Measurements from ENCODE around the gene TMOD1. TPM values are rescaled to one million over a fixed set of nuclear protein-coding genes. Genes with fewer than 3 reads are reported as not detected.

Gene TMOD1
- total and polyA plus RNA-seq, 9 of the 15 experiments (the other 6 are each of a cell fraction or from before 2014, with no cell fraction given) = 7.1 to 41.2 (median 14.2) TPM

DNA sequence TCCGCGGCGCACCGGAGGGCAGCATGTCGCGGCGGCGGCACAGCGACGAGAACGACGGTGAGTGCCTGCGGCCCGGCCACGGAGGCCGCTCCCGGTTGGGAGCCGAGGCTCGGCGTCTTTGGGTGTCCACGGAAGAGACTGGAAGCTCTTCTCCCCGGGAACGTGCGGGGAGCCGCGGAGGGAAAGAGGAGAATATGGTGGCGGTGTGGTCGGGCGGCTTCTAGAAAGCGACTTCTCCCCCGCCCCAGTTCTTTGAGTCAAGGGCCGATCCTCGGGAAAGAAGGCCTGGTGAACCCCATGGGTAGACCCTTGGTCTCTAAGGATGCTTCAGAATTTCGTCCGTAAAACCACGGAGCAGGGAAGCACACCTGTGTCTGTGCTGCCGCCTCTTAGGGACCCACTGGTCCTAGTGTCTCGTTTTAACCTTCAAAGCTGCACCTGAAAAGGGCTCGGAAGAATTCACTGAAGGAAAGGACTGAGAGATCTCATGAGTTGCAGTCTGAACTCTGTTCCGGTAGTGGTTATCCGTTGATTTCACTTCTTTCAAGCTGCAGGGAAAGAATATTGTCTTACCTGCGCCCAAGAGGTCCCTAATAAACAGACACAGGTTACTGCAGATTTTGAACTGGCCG is 132.5 kb downstream of the TMOD1 start (continued):
- TF ChIP-seq, protein P1, sequence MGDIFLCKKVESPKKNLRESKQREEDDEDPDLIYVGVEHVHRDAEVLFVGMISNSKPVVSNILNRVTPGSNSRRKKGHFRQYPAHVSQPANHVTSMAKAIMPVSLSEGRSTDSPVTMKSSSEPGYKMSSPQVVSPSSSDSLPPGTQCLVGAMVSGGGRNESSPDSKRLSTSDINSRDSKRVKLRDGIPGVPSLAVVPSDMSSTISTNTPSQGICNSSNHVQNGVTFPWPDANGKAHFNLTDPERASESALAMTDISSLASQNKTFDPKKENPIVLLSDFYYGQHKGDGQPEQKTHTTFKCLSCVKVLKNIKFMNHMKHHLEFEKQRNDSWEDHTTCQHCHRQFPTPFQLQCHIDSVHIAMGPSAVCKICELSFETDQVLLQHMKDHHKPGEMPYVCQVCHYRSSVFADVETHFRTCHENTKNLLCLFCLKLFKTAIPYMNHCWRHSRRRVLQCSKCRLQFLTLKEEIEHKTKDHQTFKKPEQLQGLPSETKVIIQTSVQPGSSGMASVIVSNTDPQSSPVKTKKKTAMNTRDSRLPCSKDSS (IDR thresholded peaks at IDR 0.05; ENCODE audit: low read depth, partially characterized antibody) = no peak
- TF ChIP-seq ZNF551 (CRISPR knock-in tag; IDR thresholded peaks at IDR 0.05) (no peak), FOXK1 (CRISPR knock-in tag; IDR thresholded peaks at IDR 0.05; ENCODE audit: borderline replicate concordance) (no peak), MEIS2 (IDR thresholded peaks at IDR 0.05; ENCODE audit: partially characterized antibody) (no peak), HDAC8 (tag; IDR thresholded peaks at IDR 0.05) (no peak), ZNF589 (CRISPR knock-in tag; IDR thresholded peaks at IDR 0.05; ENCODE audit: low read depth) (no peak), ELF2 (CRISPR knock-in tag; IDR thresholded peaks at IDR 0.05) (no peak)
- TF ChIP-seq, protein P2, sequence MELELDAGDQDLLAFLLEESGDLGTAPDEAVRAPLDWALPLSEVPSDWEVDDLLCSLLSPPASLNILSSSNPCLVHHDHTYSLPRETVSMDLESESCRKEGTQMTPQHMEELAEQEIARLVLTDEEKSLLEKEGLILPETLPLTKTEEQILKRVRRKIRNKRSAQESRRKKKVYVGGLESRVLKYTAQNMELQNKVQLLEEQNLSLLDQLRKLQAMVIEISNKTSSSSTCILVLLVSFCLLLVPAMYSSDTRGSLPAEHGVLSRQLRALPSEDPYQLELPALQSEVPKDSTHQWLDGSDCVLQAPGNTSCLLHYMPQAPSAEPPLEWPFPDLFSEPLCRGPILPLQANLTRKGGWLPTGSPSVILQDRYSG (tag; conservative IDR thresholded peaks at IDR 0.05; ENCODE audit: low read depth) = no peak
- TF ChIP-seq, protein P3, sequence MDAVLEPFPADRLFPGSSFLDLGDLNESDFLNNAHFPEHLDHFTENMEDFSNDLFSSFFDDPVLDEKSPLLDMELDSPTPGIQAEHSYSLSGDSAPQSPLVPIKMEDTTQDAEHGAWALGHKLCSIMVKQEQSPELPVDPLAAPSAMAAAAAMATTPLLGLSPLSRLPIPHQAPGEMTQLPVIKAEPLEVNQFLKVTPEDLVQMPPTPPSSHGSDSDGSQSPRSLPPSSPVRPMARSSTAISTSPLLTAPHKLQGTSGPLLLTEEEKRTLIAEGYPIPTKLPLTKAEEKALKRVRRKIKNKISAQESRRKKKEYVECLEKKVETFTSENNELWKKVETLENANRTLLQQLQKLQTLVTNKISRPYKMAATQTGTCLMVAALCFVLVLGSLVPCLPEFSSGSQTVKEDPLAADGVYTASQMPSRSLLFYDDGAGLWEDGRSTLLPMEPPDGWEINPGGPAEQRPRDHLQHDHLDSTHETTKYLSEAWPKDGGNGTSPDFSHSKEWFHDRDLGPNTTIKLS (IDR thresholded peaks at IDR 0.05; ENCODE audit: borderline replicate concordance, low read depth) = no peak
- TF ChIP-seq, protein P4, sequence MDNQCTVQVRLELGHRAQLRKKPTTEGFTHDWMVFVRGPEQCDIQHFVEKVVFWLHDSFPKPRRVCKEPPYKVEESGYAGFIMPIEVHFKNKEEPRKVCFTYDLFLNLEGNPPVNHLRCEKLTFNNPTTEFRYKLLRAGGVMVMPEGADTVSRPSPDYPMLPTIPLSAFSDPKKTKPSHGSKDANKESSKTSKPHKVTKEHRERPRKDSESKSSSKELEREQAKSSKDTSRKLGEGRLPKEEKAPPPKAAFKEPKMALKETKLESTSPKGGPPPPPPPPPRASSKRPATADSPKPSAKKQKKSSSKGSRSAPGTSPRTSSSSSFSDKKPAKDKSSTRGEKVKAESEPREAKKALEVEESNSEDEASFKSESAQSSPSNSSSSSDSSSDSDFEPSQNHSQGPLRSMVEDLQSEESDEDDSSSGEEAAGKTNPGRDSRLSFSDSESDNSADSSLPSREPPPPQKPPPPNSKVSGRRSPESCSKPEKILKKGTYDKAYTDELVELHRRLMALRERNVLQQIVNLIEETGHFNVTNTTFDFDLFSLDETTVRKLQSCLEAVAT (IDR thresholded peaks at IDR 0.05) = peak; percentile 30 to 85; a peak in 3 of 4 replicates
- TF ChIP-seq, protein P5, sequence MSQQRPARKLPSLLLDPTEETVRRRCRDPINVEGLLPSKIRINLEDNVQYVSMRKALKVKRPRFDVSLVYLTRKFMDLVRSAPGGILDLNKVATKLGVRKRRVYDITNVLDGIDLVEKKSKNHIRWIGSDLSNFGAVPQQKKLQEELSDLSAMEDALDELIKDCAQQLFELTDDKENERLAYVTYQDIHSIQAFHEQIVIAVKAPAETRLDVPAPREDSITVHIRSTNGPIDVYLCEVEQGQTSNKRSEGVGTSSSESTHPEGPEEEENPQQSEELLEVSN (IDR thresholded peaks at IDR 0.05; ENCODE audit: borderline replicate concordance in 1 of 2, extremely low read depth in 1 of 2, insufficient read depth in 1 of 2, insufficient read length in 1 of 2, low read depth in 1 of 2, low read length in 1 of 2, poor library complexity in 1 of 2, severe bottlenecking in 1 of 2) = no peak
- TF ChIP-seq, protein P6, sequence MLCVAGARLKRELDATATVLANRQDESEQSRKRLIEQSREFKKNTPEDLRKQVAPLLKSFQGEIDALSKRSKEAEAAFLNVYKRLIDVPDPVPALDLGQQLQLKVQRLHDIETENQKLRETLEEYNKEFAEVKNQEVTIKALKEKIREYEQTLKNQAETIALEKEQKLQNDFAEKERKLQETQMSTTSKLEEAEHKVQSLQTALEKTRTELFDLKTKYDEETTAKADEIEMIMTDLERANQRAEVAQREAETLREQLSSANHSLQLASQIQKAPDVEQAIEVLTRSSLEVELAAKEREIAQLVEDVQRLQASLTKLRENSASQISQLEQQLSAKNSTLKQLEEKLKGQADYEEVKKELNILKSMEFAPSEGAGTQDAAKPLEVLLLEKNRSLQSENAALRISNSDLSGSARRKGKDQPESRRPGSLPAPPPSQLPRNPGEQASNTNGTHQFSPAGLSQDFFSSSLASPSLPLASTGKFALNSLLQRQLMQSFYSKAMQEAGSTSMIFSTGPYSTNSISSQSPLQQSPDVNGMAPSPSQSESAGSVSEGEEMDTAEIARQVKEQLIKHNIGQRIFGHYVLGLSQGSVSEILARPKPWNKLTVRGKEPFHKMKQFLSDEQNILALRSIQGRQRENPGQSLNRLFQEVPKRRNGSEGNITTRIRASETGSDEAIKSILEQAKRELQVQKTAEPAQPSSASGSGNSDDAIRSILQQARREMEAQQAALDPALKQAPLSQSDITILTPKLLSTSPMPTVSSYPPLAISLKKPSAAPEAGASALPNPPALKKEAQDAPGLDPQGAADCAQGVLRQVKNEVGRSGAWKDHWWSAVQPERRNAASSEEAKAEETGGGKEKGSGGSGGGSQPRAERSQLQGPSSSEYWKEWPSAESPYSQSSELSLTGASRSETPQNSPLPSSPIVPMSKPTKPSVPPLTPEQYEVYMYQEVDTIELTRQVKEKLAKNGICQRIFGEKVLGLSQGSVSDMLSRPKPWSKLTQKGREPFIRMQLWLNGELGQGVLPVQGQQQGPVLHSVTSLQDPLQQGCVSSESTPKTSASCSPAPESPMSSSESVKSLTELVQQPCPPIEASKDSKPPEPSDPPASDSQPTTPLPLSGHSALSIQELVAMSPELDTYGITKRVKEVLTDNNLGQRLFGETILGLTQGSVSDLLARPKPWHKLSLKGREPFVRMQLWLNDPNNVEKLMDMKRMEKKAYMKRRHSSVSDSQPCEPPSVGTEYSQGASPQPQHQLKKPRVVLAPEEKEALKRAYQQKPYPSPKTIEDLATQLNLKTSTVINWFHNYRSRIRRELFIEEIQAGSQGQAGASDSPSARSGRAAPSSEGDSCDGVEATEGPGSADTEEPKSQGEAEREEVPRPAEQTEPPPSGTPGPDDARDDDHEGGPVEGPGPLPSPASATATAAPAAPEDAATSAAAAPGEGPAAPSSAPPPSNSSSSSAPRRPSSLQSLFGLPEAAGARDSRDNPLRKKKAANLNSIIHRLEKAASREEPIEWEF (CRISPR knock-in tag; IDR thresholded peaks at IDR 0.05) = no peak

Measured in K562 (cell line).